ENCODE results near the gene GPR84.
"Not testable (repeated sequence)": the region's sequence is repeated elsewhere in the genome, so short reads cannot be mapped to it uniquely, and the experiment has no call there.

The GPR84 gene

DNA sequence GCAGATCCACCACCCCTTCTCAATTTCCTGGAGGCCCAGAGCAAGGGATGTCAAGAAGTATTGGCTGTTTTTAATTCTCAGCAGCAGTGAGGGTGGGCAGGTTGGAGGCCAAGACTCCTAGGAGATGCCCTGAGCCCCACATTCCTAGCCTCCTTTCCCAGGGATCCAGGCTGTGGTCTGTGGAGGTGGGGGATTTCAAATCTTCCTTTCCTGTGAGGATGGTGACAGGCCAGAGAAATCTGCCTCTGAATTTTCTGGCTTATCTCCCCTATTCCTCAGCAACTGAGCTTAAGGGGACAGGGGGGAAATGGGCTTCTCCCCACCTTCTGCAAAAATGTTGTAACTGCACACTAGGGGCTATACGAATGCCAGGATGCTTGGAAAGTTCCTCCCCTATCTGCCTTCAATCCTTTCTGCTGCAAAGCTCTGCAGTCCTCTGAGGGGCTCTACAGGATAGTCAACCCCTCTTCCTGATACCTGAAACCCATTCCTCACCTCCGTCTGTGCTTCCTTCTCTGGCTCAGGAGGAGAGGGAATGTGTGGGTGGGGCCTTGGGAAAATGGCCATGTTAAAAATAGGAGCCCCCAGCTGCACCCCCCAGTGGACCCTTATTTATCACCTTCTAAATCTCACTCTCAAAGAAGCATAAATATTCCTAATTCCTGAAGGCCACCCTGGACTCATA, 6.6 kb downstream of the GPR84 start:
- no peak overlapping the region for H3K27ac ChIP-seq
- no peak for DNase-seq (ENCODE audit: low read depth, low spot score)

DNA sequence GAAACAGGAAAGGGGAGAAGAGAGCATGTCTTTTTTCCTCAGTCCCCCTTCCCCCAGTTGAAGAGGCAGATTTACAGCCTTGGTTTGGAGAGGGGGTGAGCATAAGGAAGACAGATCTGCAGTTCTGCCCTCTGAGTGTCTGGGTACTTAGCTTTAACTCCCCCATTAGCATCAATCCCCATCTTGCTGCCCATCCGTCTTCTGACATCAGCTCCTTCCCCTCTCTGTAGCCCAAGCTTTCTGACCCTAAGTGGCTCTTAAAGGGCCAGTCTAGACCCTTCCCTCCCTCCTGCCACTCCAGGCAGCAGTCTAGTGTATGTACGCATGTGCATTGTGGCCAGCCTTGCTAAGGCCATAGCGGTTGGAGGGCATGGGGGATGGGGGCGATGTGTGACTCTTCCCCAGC, 7.3 kb downstream of the GPR84 start:
- no peak overlapping the region for H3K27ac ChIP-seq
- DNase-seq (ENCODE audit: low read depth, low spot score), result no peak

DNA sequence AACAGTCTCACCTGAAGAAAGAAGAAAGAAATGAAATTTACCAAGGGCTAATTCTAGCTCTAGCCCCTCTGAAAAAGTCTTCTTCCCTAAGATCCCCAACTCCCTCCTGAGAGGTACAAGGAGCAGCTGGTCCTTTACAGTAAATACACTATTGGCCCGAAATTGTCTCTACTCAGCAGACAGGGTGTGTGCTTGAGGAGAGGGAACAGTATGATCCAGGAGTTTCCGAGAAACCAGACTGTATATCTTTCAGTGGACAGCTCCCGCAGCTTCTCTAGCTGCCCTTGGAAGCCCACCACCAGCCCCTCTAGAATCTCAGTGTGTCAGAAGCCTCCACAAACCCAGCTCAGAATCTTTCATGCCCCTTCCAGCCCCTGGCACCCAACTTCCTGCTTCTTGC, 8.1 kb downstream of the GPR84 start:
- H3K27ac ChIP-seq, result no peak overlapping the region
- DNase-seq (ENCODE audit: low read depth, low spot score), result no peak

- no peak for DNase-seq (ENCODE audit: low read depth, low spot score)
- no peak overlapping the region for H3K27ac ChIP-seq
Measured at GRCh38 chr12:54355104-54355815, 9.0 kb downstream of the GPR84 start.

DNA sequence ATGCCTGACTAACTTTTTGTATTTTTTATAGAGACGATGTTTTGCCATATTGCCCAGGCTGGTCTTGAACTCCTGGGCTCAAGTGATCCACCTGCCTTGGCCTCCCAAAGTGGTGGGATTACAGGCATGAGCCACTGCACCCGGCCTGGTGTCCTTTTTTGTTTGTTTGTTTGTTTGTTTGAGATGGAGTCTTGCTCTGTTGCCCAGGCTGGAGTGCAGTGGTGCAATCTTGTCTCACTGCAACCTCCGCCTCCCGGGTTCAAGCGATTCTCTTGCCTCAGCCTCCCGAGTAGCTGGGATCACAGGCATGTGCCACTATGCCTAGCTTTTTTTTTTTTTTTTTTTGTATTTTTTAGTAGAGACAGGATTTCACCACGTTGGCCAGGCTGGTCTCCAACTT, 10.0 kb downstream of the GPR84 start:
- not testable (repeated sequence) for H3K27ac ChIP-seq; DNase-seq (ENCODE audit: low read depth, low spot score)

DNA sequence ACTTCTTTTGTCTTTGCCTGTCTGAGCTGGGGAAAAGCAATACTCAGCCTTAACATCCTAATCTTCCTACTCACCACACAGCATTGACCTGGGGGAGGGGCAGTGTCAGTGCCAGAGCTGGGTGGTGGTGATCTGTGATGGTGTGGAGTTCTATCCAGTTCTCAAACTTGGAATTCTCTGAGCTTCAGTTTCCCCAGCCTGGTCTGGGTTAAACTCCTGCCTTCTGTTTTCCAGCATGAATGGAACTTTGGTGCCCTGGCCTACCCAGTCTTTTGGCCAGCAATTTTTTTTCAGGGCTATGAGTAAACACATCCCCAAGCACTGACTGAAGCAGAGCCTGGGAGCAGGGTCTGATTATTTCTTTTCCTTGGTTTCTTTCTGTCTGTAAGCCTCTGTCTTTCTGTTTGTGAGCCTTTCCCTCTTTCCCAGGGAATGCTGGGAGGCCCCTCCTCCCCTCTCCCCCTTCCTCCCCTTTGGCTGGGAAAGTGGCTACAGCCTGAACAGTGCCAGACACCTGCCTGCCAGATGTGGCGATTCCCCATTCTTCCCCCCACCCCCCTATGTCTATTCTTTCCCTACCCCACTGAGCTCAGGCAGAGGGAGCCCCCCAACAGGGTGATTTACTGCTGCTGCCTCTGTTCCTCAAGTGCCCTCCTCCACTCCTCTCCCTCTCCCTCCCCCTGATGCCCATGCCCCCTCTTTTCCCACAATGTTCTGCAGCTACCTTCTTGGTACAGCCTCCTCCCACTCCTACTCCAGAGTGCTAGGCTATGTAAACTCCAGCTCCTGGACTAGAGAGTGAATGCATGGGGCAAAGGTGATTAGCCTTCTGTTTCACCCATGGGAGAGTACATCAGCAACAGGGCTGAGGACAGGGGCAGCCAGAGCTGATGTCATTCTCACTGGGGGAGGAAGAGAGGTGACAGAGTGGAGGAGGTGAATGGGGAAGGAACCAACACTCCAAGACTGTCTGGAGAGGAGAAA, 11.1 kb downstream of the GPR84 start:
- no peak overlapping the region for H3K27ac ChIP-seq
- DNase-seq (ENCODE audit: low read depth, low spot score), result no peak

- DNase-seq (ENCODE audit: low read depth, low spot score), result no peak
- H3K27ac ChIP-seq, result no peak overlapping the region
Measured at GRCh38 chr12:54352022-54352531, 12.2 kb downstream of the GPR84 start.

DNA sequence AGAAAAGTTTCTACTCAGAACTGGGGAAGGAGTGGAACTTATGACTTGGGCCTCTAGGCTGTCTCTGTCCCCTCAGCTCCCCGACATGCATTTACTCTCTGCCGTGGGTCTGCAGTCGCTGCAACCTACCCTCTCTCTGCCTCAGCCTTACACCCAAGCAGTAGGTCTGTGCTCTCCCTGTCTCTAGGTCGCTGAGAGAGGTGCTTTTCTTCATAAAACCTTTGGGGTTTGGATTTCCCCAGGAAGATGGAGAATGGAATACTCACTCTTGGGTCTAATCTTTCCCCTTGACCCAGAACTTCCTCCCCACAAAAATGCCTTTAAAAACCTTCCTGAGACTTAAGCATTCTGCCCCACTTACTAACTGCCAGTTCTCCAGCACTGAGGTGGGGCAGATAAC, 12.9 kb downstream of the GPR84 start:
- DNase-seq (ENCODE audit: low read depth, low spot score), result no peak
- H3K27ac ChIP-seq, result no peak overlapping the region

DNA sequence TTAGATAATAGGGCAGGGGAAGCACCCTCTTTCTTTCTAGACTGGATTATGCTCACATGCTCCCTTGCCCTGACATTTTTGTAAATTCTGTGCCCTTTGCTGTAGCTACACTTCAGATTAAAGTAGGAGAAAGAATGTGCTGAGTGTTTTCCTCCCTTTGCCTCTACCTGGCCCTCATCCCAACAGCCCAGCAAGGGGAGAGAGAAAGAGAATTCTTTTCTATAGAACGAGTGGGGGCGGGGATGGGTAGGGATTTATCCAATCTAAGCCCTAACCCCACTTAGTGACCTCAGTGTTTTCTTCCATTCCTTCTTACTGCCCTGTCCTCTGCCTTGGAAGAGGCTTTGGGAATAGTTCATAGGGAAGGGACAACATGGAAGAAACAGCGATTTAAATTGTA, 13.5 kb downstream of the GPR84 start:
- no peak overlapping the region for H3K27ac ChIP-seq
- DNase-seq (ENCODE audit: low read depth, low spot score), result no peak

- no peak for DNase-seq (ENCODE audit: low read depth, low spot score)
- no peak overlapping the region for H3K27ac ChIP-seq
Measured at GRCh38 chr12:54349679-54350078, 14.6 kb downstream of the GPR84 start.

DNA sequence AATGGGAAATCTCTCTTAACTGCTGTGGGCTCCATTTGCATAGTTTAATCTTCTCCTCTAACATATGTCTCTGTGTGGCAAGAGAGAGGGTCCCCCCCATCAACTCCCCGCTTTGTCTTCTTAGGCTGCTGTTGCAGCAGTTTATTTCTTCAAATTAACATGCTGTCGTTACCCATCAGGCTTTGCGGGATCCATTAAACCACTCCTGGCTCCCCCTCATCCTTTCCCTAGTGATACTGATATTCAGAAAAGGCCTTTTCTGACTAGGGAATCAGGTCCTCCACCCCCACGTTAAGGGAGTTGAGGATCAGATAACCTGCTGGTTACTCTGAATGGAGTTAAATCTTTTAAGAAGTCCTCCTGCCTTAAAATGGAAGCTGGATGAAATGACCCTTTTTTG, 15.2 kb downstream of the GPR84 start:
- DNase-seq (ENCODE audit: low read depth, low spot score), result no peak
- H3K27ac ChIP-seq, result no peak overlapping the region

DNA sequence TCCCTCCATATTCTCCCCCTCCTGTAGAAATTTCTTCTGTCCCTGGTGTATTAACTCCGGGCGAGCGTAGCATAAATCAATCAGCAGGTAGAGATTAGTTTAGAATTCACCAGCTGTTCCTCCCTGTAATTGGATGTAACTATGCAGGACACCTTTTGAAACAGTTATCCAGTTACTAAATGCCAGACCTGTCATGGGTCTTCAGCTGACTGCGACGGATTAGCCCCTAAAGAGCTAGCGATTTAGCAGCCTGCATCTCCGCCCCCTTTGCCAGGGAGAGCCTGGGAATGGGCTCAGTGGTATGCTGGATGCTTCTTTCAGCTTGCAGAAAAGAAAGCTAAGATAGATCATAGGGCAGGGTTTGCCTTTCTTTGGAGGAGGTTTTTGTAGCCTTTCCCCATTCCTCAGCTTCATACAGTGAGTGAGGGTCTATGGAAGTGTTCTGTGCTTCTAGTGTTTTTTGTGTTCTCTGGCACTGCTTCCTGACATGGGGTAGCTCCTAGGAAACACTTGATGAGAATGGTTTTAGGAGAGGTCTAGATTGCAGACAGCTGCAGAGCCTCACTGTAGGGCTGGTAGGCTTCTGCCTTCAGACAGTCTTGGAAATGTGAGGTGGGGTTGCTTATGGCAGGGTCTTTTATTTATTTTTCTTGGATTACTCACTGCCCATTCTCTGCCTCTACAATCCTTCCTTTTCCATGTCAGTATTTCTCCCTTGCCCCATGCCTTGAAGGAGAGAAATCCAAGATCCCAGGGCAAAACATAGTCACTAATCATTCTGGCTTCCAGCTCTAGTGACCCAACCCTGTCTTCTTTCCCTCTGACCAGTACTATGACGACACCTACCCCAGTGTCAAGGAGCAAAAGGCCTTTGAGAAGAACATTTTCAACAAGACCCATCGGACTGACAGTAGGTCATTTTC, 22.6 kb downstream of the GPR84 start:
- no peak for DNase-seq (ENCODE audit: low read depth, low spot score)

GRCh38 chr12:54340846-54341245, 23.4 kb downstream of the GPR84 start:
- no peak overlapping the region for H3K27ac ChIP-seq
- DNase-seq (ENCODE audit: low read depth, low spot score), result no peak

More for the DNA sequence above, 22.6 kb downstream of the GPR84 start:
- H3K27ac ChIP-seq, result no peak overlapping the region

- DNase-seq (ENCODE audit: low read depth, low spot score), result no peak
- H3K27ac ChIP-seq, result no peak overlapping the region
Measured at GRCh38 chr12:54338698-54339296, 25.5 kb downstream of the GPR84 start.

DNA sequence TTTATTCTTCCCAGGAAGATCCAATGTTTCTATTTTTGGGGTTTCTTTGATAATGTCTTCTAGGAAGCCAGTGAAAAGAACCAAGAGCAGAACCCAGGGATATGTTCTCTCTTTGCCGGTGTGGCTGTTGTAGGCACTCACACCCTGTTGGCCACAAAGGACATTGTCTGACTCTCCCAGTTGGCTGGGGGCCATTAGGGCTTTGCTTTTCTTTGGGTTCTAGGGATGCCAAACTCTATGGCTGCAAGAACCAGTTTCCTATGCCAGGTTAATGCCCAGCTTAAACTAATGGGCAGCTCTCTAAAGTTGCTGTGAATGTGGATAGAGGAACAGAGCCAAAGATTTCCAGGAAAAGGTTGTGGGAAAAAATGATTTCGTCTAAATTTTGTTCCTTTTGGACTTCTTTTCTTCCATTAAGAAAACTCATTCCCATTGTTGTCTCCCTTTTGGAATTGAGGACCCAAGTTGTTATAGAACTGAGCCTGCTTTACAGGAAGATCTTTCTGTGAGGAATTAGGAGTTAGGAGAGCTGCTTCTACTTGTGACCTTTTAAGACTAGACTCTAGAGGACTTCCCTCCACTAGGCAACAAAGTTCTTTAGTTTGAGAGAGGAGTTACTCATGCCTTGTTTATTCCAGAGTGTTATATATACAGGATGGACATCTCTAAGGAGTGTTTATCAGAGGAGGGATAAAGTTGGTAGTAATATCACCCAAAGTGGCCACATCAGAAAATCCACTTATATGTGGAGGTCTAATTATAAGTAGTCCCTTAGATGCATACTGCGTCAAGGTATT, 26.2 kb downstream of the GPR84 start:
- no peak for DNase-seq (ENCODE audit: low read depth, low spot score)
- H3K27ac ChIP-seq, result no peak overlapping the region

GRCh38 chr12:54337280-54337842, 26.9 kb downstream of the GPR84 start:
- H3K27ac ChIP-seq, result no peak overlapping the region
- DNase-seq (ENCODE audit: low read depth, low spot score), result no peak

GRCh38 chr12:54333420-54334034, 30.8 kb downstream of the GPR84 start:
- no peak overlapping the region for H3K27ac ChIP-seq
- DNase-seq (ENCODE audit: low read depth, low spot score), result no peak

DNA sequence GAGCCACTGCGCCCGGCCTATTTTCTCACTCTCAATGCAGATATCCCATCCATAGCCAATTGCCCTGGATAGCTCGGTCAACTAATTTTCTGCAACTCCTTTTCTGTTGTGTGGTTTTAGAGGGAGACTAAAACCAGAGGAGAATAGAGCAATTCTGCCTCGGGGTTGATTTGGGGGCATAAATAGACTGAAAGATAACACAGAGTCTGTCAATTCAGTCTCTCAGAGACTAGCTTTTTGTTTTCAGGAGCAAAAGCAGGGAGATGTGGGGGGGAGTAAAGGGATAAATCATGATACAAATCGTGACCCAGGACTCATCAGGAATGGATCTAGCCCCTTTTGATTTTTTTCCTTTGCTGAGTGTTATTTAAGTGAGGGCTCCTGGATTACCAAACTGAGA, 32.8 kb downstream of the GPR84 start:
- peak overlapping the region; percentile 71 for H3K27ac ChIP-seq
- DNase-seq (ENCODE audit: low read depth, low spot score), result no peak
